Measurements from ENCODE around the gene TMEM61. TPM values are rescaled to one million over a fixed set of nuclear protein-coding genes. Genes with fewer than 3 reads are reported as not detected.

Gene TMEM61
- total RNA-seq, 1 donor from 2014 or later, result 2.9 TPM

DNA sequence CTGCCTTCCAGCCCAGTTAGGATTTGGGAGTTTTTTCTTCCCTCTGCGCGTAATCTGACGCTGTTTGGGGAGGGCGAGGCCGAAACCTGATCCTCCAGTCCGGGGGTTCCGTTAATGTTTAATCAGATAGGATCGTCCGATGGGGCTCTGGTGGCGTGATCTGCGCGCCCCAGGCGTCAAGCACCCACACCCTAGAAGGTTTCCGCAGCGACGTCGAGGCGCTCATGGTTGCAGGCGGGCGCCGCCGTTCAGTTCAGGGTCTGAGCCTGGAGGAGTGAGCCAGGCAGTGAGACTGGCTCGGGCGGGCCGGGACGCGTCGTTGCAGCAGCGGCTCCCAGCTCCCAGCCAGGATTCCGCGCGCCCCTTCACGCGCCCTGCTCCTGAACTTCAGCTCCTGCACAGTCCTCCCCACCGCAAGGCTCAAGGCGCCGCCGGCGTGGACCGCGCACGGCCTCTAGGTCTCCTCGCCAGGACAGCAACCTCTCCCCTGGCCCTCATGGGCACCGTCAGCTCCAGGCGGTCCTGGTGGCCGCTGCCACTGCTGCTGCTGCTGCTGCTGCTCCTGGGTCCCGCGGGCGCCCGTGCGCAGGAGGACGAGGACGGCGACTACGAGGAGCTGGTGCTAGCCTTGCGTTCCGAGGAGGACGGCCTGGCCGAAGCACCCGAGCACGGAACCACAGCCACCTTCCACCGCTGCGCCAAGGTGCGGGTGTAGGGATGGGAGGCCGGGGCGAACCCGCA, 59.1 kb downstream of the TMEM61 start, which contains the start of gene PCSK9:
PCSK9 (plus strand) TSS at position 207 of the 741 bp plus-strand sequence; CDS start at position 497, 290 bp downstream.
- no peaks in the 10 kb centered on the region for H3K9me3 Mint-ChIP-seq
- H3K27me3 Mint-ChIP-seq, result peaks cover 72% of the 10 kb centered on the region
- DNase-seq (ENCODE audit: extremely low spot score, unreplicated experiment), result peak; percentile 80
- peak within 1 kb of the TSS; percentile 82 for H3K27ac Mint-ChIP-seq
- peak within 1 kb of the TSS; percentile 91 for H3K4me3 Mint-ChIP-seq
- H3K4me1 Mint-ChIP-seq (ENCODE audit: unreplicated experiment), result peaks cover 33% of the 10 kb centered on the region
- H3K36me3 Mint-ChIP-seq, result peaks cover 5% of the 10 kb centered on the region
- no peak for TF ChIP-seq CTCF (conservative IDR thresholded peaks at IDR 0.05)

DNA sequence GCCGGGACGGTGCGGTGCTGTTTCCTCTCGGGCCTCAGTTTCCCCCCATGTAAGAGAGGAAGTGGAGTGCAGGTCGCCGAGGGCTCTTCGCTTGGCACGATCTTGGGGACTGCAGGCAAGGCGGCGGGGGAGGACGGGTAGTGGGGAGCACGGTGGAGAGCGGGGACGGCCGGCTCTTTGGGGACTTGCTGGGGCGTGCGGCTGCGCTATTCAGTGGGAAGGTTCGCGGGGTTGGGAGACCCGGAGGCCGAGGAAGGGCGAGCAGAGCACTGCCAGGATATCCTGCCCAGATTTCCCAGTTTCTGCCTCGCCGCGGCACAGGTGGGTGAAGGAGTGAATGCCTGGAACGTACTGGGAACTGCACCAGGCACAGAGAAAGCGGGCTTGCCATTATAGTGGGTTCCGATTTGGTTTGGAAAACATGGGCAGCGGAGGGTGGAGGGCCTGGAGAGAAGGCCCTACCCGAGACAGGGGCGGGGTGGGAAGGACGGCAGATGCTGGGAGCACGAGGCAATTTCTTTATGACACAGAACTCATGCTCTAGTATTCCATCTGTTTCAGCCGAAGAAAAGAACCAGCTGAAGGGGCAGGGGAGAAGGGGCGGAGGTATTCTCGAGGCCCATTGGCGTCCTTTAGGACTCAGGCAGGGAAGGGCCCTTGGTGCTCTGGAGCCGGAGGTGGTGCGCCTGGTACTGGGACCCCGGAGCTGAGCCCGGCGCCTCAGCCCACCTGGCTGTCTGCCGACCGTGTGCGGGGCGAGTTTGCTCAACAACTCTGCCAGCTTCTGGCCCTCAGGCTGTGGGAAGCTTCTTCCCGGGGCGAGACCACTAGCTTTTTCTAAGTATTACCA, 59.9 kb downstream of the TMEM61 start:
- H3K9me3 Mint-ChIP-seq, result no peaks in the 10 kb centered on the region
- peaks cover 27% of the 10 kb centered on the region for H3K4me1 Mint-ChIP-seq (ENCODE audit: unreplicated experiment)
- H3K4me3 Mint-ChIP-seq, result peak overlapping the region; percentile 91
- peak overlapping the region; percentile 77 for H3K27ac Mint-ChIP-seq
- TF ChIP-seq CTCF (conservative IDR thresholded peaks at IDR 0.05), result no peak
- peaks cover 5% of the 10 kb centered on the region for H3K36me3 Mint-ChIP-seq
- H3K27me3 Mint-ChIP-seq, result peaks cover 69% of the 10 kb centered on the region
- no peak for DNase-seq (ENCODE audit: extremely low spot score, unreplicated experiment)

GRCh38 chr1:55040933-55041494, 60.6 kb downstream of the TMEM61 start:
- DNase-seq (ENCODE audit: extremely low spot score, unreplicated experiment), result no peak
- peaks cover 23% of the 10 kb centered on the region for H3K4me1 Mint-ChIP-seq (ENCODE audit: unreplicated experiment)
- peaks cover 62% of the 10 kb centered on the region for H3K27me3 Mint-ChIP-seq
- no peak for TF ChIP-seq CTCF (conservative IDR thresholded peaks at IDR 0.05)
- no peaks in the 10 kb centered on the region for H3K9me3 Mint-ChIP-seq
- H3K27ac Mint-ChIP-seq, result no peak overlapping the region
- peak overlapping the region; percentile 91 for H3K4me3 Mint-ChIP-seq
- H3K36me3 Mint-ChIP-seq, result peaks cover 5% of the 10 kb centered on the region

GRCh38 chr1:55041613-55042012, 61.2 kb downstream of the TMEM61 start:
- peaks cover 57% of the 10 kb centered on the region for H3K27me3 Mint-ChIP-seq
- no peak for TF ChIP-seq CTCF (conservative IDR thresholded peaks at IDR 0.05)
- no peak overlapping the region for H3K27ac Mint-ChIP-seq
- H3K9me3 Mint-ChIP-seq, result no peaks in the 10 kb centered on the region
- DNase-seq (ENCODE audit: extremely low spot score, unreplicated experiment), result no peak
- H3K36me3 Mint-ChIP-seq, result peaks cover 5% of the 10 kb centered on the region
- H3K4me1 Mint-ChIP-seq (ENCODE audit: unreplicated experiment), result peaks cover 20% of the 10 kb centered on the region
- H3K4me3 Mint-ChIP-seq, result peak overlapping the region; percentile 91

Other genes with a start within 250 kb of the TMEM61 start
- gene PARS2, start 216.1 kb upstream of the TMEM61 start, total RNA-seq (ENCODE audit: low replicate concordance), result 9.5 and 10.2 TPM in 2 replicates
- gene TTC22, start 179.3 kb upstream of the TMEM61 start, total RNA-seq (ENCODE audit: low replicate concordance), result 7.0 and 12.4 TPM in 2 replicates
- 119 and 149 TPM in 2 replicates for gene DHCR24, start 93.4 kb upstream of the TMEM61 start, total RNA-seq (ENCODE audit: low replicate concordance)
- 0.05 TPM in 1 of 2 replicates, not detected in the other for gene BSND, start 18.3 kb downstream of the TMEM61 start, total RNA-seq (ENCODE audit: low replicate concordance)
- gene PCSK9, start 58.9 kb downstream of the TMEM61 start, total RNA-seq (ENCODE audit: low replicate concordance), result 9.5 and 15.3 TPM in 2 replicates
- gene USP24, start 234.7 kb downstream of the TMEM61 start, total RNA-seq (ENCODE audit: low replicate concordance), result 35.3 and 44.5 TPM in 2 replicates